A673 (cell line): ENCODE measurements around the gene PRDM16.

Experiments
- EZH2 ChIP-seq: fragments of 200-600 bp; sonication (generic); IDR thresholded peaks from 2 replicates; pipeline ENCODE4 v1.6.1; 2017; ENCODE audit warnings: borderline replicate concordance, low read depth, mild to moderate bottlenecking, mixed read lengths, antibody characterized with exemption, low read length; ENCODE audit not compliant: poor library complexity, severe bottlenecking
- TF ChIP-seq, protein P1 (sequence below): fragments of 300-800, 200-600 bp; sonication (generic); conservative IDR thresholded peaks from 2 replicates; pipeline ENCODE4 v1.5.1; 2017; ENCODE audit warnings: low read depth, mild to moderate bottlenecking, antibody characterized with exemption, low read length, moderate library complexity, mixed read lengths

DNA sequence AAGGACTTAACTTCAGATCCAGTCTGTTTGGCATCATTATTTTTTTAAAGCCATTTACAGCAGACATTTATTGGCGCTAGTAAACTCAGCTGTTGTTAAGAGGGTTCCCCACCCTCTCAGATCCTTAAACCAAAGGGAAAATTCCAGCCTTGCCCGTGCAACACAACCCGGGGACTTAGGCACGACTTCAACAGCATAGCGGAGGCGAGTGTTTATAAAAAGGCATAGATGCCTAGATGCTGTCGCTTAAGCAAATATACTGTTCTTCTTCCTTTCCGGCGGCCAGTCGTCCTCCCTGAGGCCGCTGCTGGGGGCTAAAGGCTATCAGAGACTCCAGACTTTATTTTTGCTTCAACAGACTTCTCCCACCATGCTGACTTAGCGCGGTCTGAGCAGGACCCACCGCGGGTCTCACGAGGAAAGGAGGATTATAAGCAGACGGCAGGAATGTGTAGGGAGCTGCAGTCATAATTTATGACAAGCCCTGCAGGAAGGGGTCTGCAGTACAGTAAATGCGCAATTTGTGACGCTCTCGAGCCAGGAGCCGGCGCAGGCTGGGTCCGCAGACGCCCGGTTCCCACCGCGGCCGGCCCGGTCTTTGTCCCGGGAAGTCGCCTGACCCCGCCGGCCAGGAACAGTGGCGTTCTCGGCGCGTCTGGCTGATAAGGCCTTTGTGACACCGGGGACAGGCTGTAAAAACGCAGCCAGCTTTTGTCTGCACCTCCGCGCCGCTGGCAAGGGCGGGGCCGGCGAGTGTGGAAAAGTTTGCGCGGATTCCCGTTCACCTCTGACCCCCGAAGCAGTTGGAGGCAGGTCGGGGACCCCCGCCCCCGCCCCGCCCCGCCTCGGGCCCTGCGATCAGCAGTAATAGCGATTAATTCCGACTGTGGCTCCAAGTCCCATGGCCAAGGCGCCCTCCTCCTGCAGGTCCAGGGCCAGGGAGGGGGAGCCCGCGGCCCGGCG is 324.3 kb downstream of the PRDM16 start:
- peak; percentile 98 for TF ChIP-seq EZH2
- TF ChIP-seq, protein P1, sequence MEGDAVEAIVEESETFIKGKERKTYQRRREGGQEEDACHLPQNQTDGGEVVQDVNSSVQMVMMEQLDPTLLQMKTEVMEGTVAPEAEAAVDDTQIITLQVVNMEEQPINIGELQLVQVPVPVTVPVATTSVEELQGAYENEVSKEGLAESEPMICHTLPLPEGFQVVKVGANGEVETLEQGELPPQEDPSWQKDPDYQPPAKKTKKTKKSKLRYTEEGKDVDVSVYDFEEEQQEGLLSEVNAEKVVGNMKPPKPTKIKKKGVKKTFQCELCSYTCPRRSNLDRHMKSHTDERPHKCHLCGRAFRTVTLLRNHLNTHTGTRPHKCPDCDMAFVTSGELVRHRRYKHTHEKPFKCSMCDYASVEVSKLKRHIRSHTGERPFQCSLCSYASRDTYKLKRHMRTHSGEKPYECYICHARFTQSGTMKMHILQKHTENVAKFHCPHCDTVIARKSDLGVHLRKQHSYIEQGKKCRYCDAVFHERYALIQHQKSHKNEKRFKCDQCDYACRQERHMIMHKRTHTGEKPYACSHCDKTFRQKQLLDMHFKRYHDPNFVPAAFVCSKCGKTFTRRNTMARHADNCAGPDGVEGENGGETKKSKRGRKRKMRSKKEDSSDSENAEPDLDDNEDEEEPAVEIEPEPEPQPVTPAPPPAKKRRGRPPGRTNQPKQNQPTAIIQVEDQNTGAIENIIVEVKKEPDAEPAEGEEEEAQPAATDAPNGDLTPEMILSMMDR: no peak
